ENCODE results near the gene EPYC.

- TF ChIP-seq ZNF331 (CRISPR knock-in tag; IDR thresholded peaks at IDR 0.05; ENCODE audit: low read depth) = no peak
- no peak for TF ChIP-seq CTCF (conservative IDR thresholded peaks at IDR 0.05; ENCODE audit: low read depth in 2 of 2)
- no peak for TF ChIP-seq EZH2 (IDR thresholded peaks at IDR 0.05; ENCODE audit: low read depth, unreplicated experiment)
These were observed 56.9 kb downstream of the EPYC start for GRCh38 chr12:90947869-90948268.
